Natural killer cell (primary cell): Measurements from ENCODE around the gene ASCL5. TPM values are rescaled to one million over a fixed set of nuclear protein-coding genes. Genes with fewer than 3 reads are reported as not detected.
A peak's percentile ranks its signal among the peaks of the same experiment; 100 is the strongest.

ENCODE experiments used
- ATAC-seq, 3 donors: fragments of 150-1000 bp in 2 of 3; fragments of 200-7000 bp in 1 of 3; cut with Tn5 transposase; 1 replicate in 1 of 3; 2 replicates in 2 of 3; pipeline ENCODE4 v1.10.0; 2021; ENCODE audit warnings: mild to moderate bottlenecking in 2 of 3, moderate library complexity in 2 of 3
- DNase-seq, 2 donors: peaks; one replicate each; pipeline versions ENCODE4 v3.0.0 to v3.0.0-alpha.2; 2013 to 2021; ENCODE audit warnings: mixed read lengths in 1 of 2
- H3K27ac ChIP-seq: one replicate; pipeline ENCODE4 v1.5.1; 2013; ENCODE audit warnings: mild to moderate bottlenecking, low read length
- H3K27me3 ChIP-seq: one replicate; pipeline ENCODE4 v1.6.1; 2013; ENCODE audit warnings: low read length; ENCODE audit not compliant: control insufficient read depth, insufficient read depth
- H3K36me3 ChIP-seq: one replicate; pipeline ENCODE4 v1.6.1; 2013; ENCODE audit warnings: low read length; ENCODE audit not compliant: control insufficient read depth, insufficient read depth
- H3K4me1 ChIP-seq: one replicate; pipeline ENCODE4 v1.6.1; 2013; ENCODE audit warnings: low read length; ENCODE audit not compliant: control insufficient read depth, insufficient read depth
- H3K4me3 ChIP-seq: one replicate; pipeline ENCODE4 v1.5.1; 2013; ENCODE audit warnings: low read length
- H3K9me3 ChIP-seq: one replicate; pipeline ENCODE4 v1.6.1; 2013; ENCODE audit warnings: low read length; ENCODE audit not compliant: control insufficient read depth, insufficient read depth
- H3K27ac Mint-ChIP-seq, 2 donors: one replicate each; pipeline ENCODE4 v1.8.0; 2022; ENCODE audit warnings: mild to moderate bottlenecking in 2 of 2, mixed read lengths in 2 of 2, moderate library complexity in 1 of 2
- H3K27me3 Mint-ChIP-seq, 2 donors: one replicate each; pipeline ENCODE4 v1.8.0; 2022; ENCODE audit warnings: low read depth in 2 of 2, mixed read lengths in 2 of 2
- H3K36me3 Mint-ChIP-seq: one replicate; pipeline ENCODE4 v1.8.0; 2022; ENCODE audit warnings: mixed read lengths
- H3K4me1 Mint-ChIP-seq, 2 donors: one replicate each; pipeline ENCODE4 v1.8.0; 2022; ENCODE audit warnings: mixed read lengths in 2 of 2
- H3K4me3 Mint-ChIP-seq: one replicate; pipeline ENCODE4 v1.8.0; 2022; ENCODE audit warnings: mild to moderate bottlenecking, moderate library complexity, mixed read lengths
- H3K9me3 Mint-ChIP-seq, 2 donors: one replicate each; pipeline ENCODE4 v1.8.0; 2022; ENCODE audit warnings: mixed read lengths in 2 of 2
- CTCF ChIP-seq: fragments of 200-600 bp; IDR thresholded peaks from one replicate; pipeline ENCODE4 v1.8.0; 2022; ENCODE audit warnings: antibody characterized with exemption
- WGBS: methylation state at CpG from one replicate; pipeline ENCODE4 v1.1.7; 2013; ENCODE audit warnings: missing lambda C conversion rate; ENCODE audit not compliant: insufficient coverage; 5-methylcytosine and 5-hydroxymethylcytosine counted together
- intact Hi-C: fragments of 100-400 bp; cut with micrococcal nuclease; formaldehyde crosslinking; loops from one replicate; pipeline ENCODE4 v1.14.2; 2022
- total RNA-seq, 4 donors: library from RNA; stranded (reverse); fragments of 120-200 nt in 1 of 4; gene quantifications; one replicate each; pipeline versions ENCODE4 v1.2.3 to v1.2.4, GENCODE V29; 2013 to 2022

ASCL5 gene
- total RNA-seq, 3 donors from 2014 or later (not counting 1 experiment from before 2014, with no cell fraction given), result not detected

GRCh38 chr1:201119206-201120197 is 7.5 kb downstream of the ASCL5 start:
- H3K9me3 Mint-ChIP-seq, result no peaks in the 10 kb centered on the region
- H3K27ac Mint-ChIP-seq, result no peak overlapping the region
- Histone ChIP-seq H3K4me3 (no peak overlapping the region), H3K27ac (no peak overlapping the region), H3K27me3 (peaks cover 7% of the 10 kb centered on the region), H3K4me1 (peaks cover 3% of the 10 kb centered on the region), H3K9me3 (no peaks in the 10 kb centered on the region), H3K36me3 (no peaks in the 10 kb centered on the region)
- no peak overlapping the region for H3K4me3 Mint-ChIP-seq
- WGBS, result 25% methylated on average over 13 of the region's 14 CpGs
- intact Hi-C loops, result loop anchor here (2.0 kb wide), 1 partner anchor 33 kb away; no protein-coding TSS in a partner anchor
- H3K36me3 Mint-ChIP-seq, result no peaks in the 10 kb centered on the region
- peak; percentile 61 for TF ChIP-seq CTCF
- peaks cover 12 to 18% of the 10 kb centered on the region in 2 donors for H3K27me3 Mint-ChIP-seq
- ATAC-seq (peak; percentile 50 to 54 (median 54)), DNase-seq (peak; percentile 33 to 75)
- H3K4me1 Mint-ChIP-seq, result peaks cover 2 to 6% of the 10 kb centered on the region in 2 donors

GRCh38 chr1:201116091-201116490 is 10.9 kb downstream of the ASCL5 start:
- Histone ChIP-seq H3K27me3 (peaks cover 7% of the 10 kb centered on the region), H3K36me3 (no peaks in the 10 kb centered on the region), H3K4me3 (no peak overlapping the region), H3K9me3 (no peaks in the 10 kb centered on the region), H3K27ac (no peak overlapping the region), H3K4me1 (peaks cover 9% of the 10 kb centered on the region)
- ATAC-seq (no peak), DNase-seq (no peak)
- H3K4me1 Mint-ChIP-seq, result peaks cover 8 to 12% of the 10 kb centered on the region in 2 donors
- H3K36me3 Mint-ChIP-seq, result no peaks in the 10 kb centered on the region
- H3K27me3 Mint-ChIP-seq, result peaks cover 7 to 13% of the 10 kb centered on the region in 2 donors
- H3K27ac Mint-ChIP-seq, result no peak overlapping the region
- intact Hi-C loops, result no loop called here
- TF ChIP-seq CTCF, result no peak
- H3K9me3 Mint-ChIP-seq, result no peaks in the 10 kb centered on the region
- H3K4me3 Mint-ChIP-seq, result no peak overlapping the region
- 94% methylated on average over 2 of the region's 2 CpGs for WGBS

GRCh38 chr1:201115390-201115937 is 11.5 kb downstream of the ASCL5 start:
- intact Hi-C loops, result no loop called here
- Mint-ChIP-seq H3K27me3 (peaks cover 7 to 13% of the 10 kb centered on the region in 2 donors), H3K27ac (no peak overlapping the region), H3K36me3 (no peaks in the 10 kb centered on the region), H3K4me1 (peaks cover 8 to 12% of the 10 kb centered on the region in 2 donors), H3K9me3 (no peaks in the 10 kb centered on the region), H3K4me3 (no peak overlapping the region)
- Histone ChIP-seq H3K36me3 (no peaks in the 10 kb centered on the region), H3K27ac (no peak overlapping the region), H3K4me3 (no peak overlapping the region), H3K27me3 (peaks cover 7% of the 10 kb centered on the region), H3K9me3 (no peaks in the 10 kb centered on the region), H3K4me1 (peaks cover 9% of the 10 kb centered on the region)
- DNase-seq, result peak in 1 of 2 donors; percentile 11
- ATAC-seq, result no peak
- WGBS, result 95% methylated on average over 25 of the region's 25 CpGs
- TF ChIP-seq CTCF, result no peak
